GM12891 (cell line): Measurements from ENCODE around the gene NLGN1.

Source experiments
- PAX5 ChIP-seq: IDR thresholded peaks from 2 replicates; pipeline ENCODE4 v1.6.1; 2011; ENCODE audit warnings: low read length, moderate library complexity, mild to moderate bottlenecking; ENCODE audit not compliant: insufficient read depth, severe bottlenecking
- POLR2A ChIP-seq: IDR thresholded peaks from 2 replicates; pipeline ENCODE4 v1.6.1; 2011; ENCODE audit warnings: low read depth, low read length, control low read depth
- POLR2AphosphoS5 ChIP-seq: IDR thresholded peaks from 2 replicates; pipeline ENCODE4 v1.6.1; 2011; ENCODE audit warnings: low read depth, low read length, control low read depth
- POU2F2 ChIP-seq: IDR thresholded peaks from 2 replicates; pipeline ENCODE4 v1.6.1; 2011; ENCODE audit warnings: low read depth, mild to moderate bottlenecking, control low read depth, low read length, moderate library complexity
- SPI1 ChIP-seq: IDR thresholded peaks from 2 replicates; pipeline ENCODE4 v1.6.1; 2011; ENCODE audit warnings: low read depth, low read length, control low read depth
- TAF1 ChIP-seq: IDR thresholded peaks from 2 replicates; pipeline ENCODE4 v1.6.1; 2011; ENCODE audit warnings: low read depth, low read length, control low read depth

DNA sequence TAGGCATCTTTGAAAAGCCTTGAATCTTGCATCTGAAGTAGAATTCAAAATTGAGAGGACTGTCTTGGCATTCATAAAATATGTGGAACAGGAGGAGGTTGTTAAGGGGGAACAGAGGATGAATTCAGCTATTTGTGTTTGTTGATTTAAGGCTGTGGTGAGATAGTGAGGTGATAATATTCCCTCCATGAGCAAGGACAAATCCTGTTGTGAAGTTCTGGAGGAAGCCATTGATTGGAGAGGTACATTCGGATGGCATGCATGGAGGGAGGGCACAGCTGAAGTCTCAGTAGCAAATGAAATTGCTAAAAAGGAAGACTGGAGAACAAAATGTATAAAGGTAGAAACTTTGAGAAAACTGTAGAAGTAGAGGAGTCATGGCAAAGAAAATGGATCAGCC is 443.8 kb downstream of the NLGN1 start:
- TF ChIP-seq PAX5 (no peak), POLR2AphosphoS5 (no peak), POLR2A (no peak), TAF1 (no peak), POU2F2 (no peak), SPI1 (no peak)
